Measurements from ENCODE around the gene PDZRN3. TPM values are rescaled to one million over a fixed set of nuclear protein-coding genes. Genes with fewer than 3 reads are reported as not detected.

Gene PDZRN3
- total RNA-seq, 1 donor from 2014 or later = 16.0 TPM

GRCh38 chr3:73559749-73560148 is 65.0 kb downstream of the PDZRN3 start:
- no peak for TF ChIP-seq CTCF (IDR thresholded peaks at IDR 0.05)
- Histone ChIP-seq H3K4me3 (no peak overlapping the region), H3K27me3 (ENCODE audit: low read depth) (no peaks in the 10 kb centered on the region), H3K9me3 (no peaks in the 10 kb centered on the region), H3K27ac (no peak overlapping the region), H3K36me3 (no peaks in the 10 kb centered on the region), H3K4me1 (peaks cover 6% of the 10 kb centered on the region)
- ATAC-seq (no peak), DNase-seq (no peak)
- intact Hi-C loops (cut with DNase I) = no loop called here

DNA sequence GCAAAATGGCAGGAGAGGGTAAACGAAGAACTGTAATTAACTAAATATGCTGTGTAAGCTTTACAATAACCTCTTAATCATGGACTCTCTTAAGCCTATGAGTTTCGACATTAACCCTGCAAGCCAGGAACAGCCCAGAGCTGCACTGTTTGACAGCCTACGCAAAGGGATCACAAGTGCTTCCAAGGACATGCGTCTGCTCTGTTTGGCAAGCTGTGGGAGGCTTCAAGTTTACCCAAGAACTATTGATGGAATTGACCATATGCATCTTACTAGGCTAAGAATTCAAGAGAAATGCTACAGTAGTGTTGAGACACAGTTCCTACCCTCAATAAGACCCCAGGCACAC is 66.0 kb downstream of the PDZRN3 start:
- Histone ChIP-seq H3K27ac (no peak overlapping the region), H3K4me3 (no peak overlapping the region), H3K36me3 (no peaks in the 10 kb centered on the region), H3K27me3 (ENCODE audit: low read depth) (no peaks in the 10 kb centered on the region), H3K9me3 (no peaks in the 10 kb centered on the region), H3K4me1 (peaks cover 6% of the 10 kb centered on the region)
- DNase-seq (no peak), ATAC-seq (no peak)
- no peak for TF ChIP-seq CTCF (IDR thresholded peaks at IDR 0.05)
- intact Hi-C loops (cut with DNase I) = no loop called here

GRCh38 chr3:73557986-73558726 is 66.6 kb downstream of the PDZRN3 start:
- ATAC-seq = no peak
- Histone ChIP-seq H3K4me1 (peaks cover 6% of the 10 kb centered on the region), H3K36me3 (no peaks in the 10 kb centered on the region), H3K9me3 (no peaks in the 10 kb centered on the region), H3K27ac (no peak overlapping the region), H3K27me3 (ENCODE audit: low read depth) (no peaks in the 10 kb centered on the region), H3K4me3 (no peak overlapping the region)
- intact Hi-C loops (cut with DNase I) = no loop called here
- TF ChIP-seq CTCF (IDR thresholded peaks at IDR 0.05) = no peak
- DNase-seq = no peak

DNA sequence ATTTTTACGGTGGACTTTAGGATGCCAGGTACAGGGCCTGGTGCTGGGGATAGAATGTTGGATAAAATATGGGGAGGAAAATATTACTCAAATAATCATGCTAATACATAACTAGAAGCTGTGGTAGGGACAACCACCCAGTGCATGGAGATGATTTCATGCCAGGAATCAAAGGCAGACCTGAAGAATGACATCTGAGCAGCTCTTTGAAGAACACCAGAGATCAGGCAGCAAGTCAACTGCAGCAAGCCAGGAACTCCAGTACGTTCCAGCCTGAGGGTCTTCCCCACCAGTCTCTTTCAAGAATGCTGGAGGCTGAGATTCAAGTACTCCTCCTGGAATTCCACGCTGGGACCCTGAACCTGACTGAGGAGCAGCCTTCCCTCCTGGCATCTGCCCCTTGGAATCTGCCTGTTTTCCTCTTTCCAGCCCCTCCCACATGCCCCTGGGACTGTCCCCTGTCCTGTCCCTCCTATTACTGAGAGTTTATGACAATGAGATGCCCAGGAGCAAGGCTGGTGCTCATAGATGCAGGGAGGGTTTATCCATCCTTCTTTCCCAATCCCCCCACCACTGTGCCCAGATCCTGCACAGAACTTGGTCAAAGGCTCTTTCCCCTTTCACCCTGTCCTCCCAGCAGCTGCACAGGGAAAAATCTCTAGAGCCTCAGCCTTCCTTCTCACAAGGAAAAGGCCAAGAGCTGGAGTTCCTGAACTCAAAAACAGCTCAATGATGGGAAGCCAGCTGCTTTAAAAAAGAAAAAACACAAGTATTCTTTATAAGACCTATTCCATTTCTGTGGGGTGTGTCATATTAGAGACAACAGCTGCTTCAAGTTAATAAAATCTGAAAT is 68.0 kb downstream of the PDZRN3 start:
- Histone ChIP-seq H3K27ac (no peak overlapping the region), H3K36me3 (no peaks in the 10 kb centered on the region), H3K27me3 (ENCODE audit: low read depth) (no peaks in the 10 kb centered on the region), H3K9me3 (no peaks in the 10 kb centered on the region), H3K4me3 (no peak overlapping the region), H3K4me1 (peaks cover 6% of the 10 kb centered on the region)
- DNase-seq = no peak
- no peak for ATAC-seq
- intact Hi-C loops (cut with DNase I) = no loop called here
- no peak for TF ChIP-seq CTCF (IDR thresholded peaks at IDR 0.05)

DNA sequence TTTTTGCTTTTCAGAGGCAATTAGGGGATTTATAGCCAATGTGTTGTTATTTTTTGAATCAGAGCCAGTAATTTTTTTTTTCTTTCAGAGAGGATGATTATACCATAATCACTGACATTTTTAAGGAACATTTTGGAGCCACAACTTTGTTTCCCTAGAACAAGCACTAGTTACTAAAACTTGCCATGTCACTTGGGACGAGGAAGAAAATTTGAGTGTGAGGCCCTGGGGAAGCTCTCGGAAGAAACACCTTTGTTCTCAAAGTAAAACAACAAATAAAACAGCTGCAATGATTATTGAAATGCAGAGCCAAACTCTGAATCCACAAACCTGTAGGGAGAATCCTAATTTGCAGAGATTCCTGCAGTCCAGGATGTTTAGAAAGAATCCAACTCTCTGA is 69.7 kb downstream of the PDZRN3 start:
- Histone ChIP-seq H3K36me3 (no peaks in the 10 kb centered on the region), H3K27ac (no peak overlapping the region), H3K4me3 (no peak overlapping the region), H3K27me3 (ENCODE audit: low read depth) (no peaks in the 10 kb centered on the region), H3K9me3 (no peaks in the 10 kb centered on the region), H3K4me1 (peaks cover 6% of the 10 kb centered on the region)
- DNase-seq = no peak
- no peak for TF ChIP-seq CTCF (IDR thresholded peaks at IDR 0.05)
- no peak for ATAC-seq
- intact Hi-C loops (cut with DNase I) = no loop called here
